Choroid plexus epithelial cell (primary cell): ENCODE data around the gene STIP1.

Experiments
- DNase-seq: peaks from one replicate; pipeline ENCODE4 v3.0.0-alpha.2; 2010; ENCODE audit warnings: low read depth
- H3K4me3 ChIP-seq: 2 replicates; pipeline ENCODE4 v1.5.1; 2011; ENCODE audit warnings: low read depth, mild to moderate bottlenecking, control low read depth, low read length, moderate library complexity
- TF ChIP-seq, protein P1 (sequence below): conservative IDR thresholded peaks from 2 replicates; pipeline ENCODE4 v1.5.1; 2011; ENCODE audit warnings: low read depth, mild to moderate bottlenecking, control low read depth, inconsistent platforms, low read length, moderate library complexity

Gene STIP1

GRCh38 chr11:64144587-64145472 lies 41.1 kb upstream of the STIP1 start:
- no peak overlapping the region for H3K4me3 ChIP-seq
- TF ChIP-seq, protein P1, sequence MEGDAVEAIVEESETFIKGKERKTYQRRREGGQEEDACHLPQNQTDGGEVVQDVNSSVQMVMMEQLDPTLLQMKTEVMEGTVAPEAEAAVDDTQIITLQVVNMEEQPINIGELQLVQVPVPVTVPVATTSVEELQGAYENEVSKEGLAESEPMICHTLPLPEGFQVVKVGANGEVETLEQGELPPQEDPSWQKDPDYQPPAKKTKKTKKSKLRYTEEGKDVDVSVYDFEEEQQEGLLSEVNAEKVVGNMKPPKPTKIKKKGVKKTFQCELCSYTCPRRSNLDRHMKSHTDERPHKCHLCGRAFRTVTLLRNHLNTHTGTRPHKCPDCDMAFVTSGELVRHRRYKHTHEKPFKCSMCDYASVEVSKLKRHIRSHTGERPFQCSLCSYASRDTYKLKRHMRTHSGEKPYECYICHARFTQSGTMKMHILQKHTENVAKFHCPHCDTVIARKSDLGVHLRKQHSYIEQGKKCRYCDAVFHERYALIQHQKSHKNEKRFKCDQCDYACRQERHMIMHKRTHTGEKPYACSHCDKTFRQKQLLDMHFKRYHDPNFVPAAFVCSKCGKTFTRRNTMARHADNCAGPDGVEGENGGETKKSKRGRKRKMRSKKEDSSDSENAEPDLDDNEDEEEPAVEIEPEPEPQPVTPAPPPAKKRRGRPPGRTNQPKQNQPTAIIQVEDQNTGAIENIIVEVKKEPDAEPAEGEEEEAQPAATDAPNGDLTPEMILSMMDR = no peak

GRCh38 chr11:64146036-64146955 lies 39.7 kb upstream of the STIP1 start:
- DNase-seq = peak; percentile 53
- TF ChIP-seq, protein P1 = peak; percentile 82
- no peak overlapping the region for H3K4me3 ChIP-seq

More at GRCh38 chr11:64144587-64145472, 41.1 kb upstream of the STIP1 start:
- DNase-seq = no peak

- H3K4me3 ChIP-seq = peak overlapping the region; percentile 13
- TF ChIP-seq, protein P1 = peak; percentile 96
- DNase-seq = peak; percentile 80
These were observed 37.6 kb upstream of the STIP1 start for GRCh38 chr11:64148226-64148916.

GRCh38 chr11:64148917-64149617 lies 36.9 kb upstream of the STIP1 start:
- no peak for DNase-seq
- TF ChIP-seq, protein P1 = no peak
- H3K4me3 ChIP-seq = no peak overlapping the region

- TF ChIP-seq, protein P1 = no peak
- DNase-seq = no peak
- no peak overlapping the region for H3K4me3 ChIP-seq
These were observed 35.9 kb upstream of the STIP1 start for GRCh38 chr11:64150051-64150450.
